K562 (cell line): ENCODE measurements around the gene PADI4. TPM values are rescaled to one million over a fixed set of nuclear protein-coding genes. Genes with fewer than 3 reads are reported as not detected.

Experiments used
- ATAC-seq: fragments of 200-7000 bp; cut with Tn5 transposase; 3 replicates; pipeline ENCODE4 v1.9.1; 2020; ENCODE audit warnings: moderate library complexity
- BruUV-seq: library from RNA; stranded (reverse); fragments of 400-500 nt; replicated peaks from 2 replicates; lab custom pipeline; 2021; lab: Mats Ljungman, UMichigan
- CTCF ChIA-PET: fragments of 300-600 bp; formaldehyde crosslinking; extraction: SDS; loops from one replicate; lab custom pipeline; 2021; ENCODE audit warnings: low intra/inter-chr PET ratio; lab: Yijun Ruan, JAX
- POLR2A ChIA-PET: fragments of 300-600, 350-650 bp; sonication (Branson Sonifier 250); formaldehyde crosslinking; extraction: SDS; loops from one replicate; lab custom pipeline; 2021; ENCODE audit warnings: antibody characterized with exemption, inconsistent platforms; lab: Yijun Ruan, JAX
- DNase-seq, 4 experiments: peaks; one replicate each; pipeline versions ENCODE4 v3.0.0 to v3.0.0-alpha.2; 2011 to 2018; ENCODE audit warnings: low spot score in 3 of 4, mixed read lengths in 3 of 4; ENCODE audit errors: extremely low read depth in 1 of 4
- FAIRE-seq: peaks from 2 replicates; lab custom pipeline; 2011; peaks lifted over from hg19 to GRCh38; lab: Jason Lieb, UNC
- H2AFZ ChIP-seq: 2 replicates; pipeline ENCODE4 v1.6.0; 2011; ENCODE audit warnings: low read depth, low read length, control low read depth, inconsistent platforms
- H3K27ac ChIP-seq: fragments of 200-600 bp; 3 replicates; pipeline ENCODE4 v1.8.0; 2011; ENCODE audit warnings: low read depth, mild to moderate bottlenecking, control low read depth, inconsistent platforms, low read length, moderate library complexity, mixed read lengths; ENCODE audit errors: extremely low read depth
- H3K27me3 ChIP-seq, 2 experiments: fragments of 300-600 bp in 1 of 2; 2 replicates in 1 of 2; 3 replicates in 1 of 2; pipeline versions ENCODE4 v1.6.0 to v1.8.0; 2011; ENCODE audit warnings: inconsistent platforms in 2 of 2, low read length in 2 of 2, mild to moderate bottlenecking in 1 of 2, mixed read lengths in 1 of 2, moderate library complexity in 1 of 2; ENCODE audit not compliant: control insufficient read depth in 2 of 2, insufficient read depth in 2 of 2
- H3K36me3 ChIP-seq: fragments of 300-600 bp; 3 replicates; pipeline ENCODE4 v1.8.0; 2011; ENCODE audit warnings: mild to moderate bottlenecking, low read length, inconsistent platforms; ENCODE audit not compliant: control insufficient read depth, insufficient read depth
- H3K4me1 ChIP-seq, 2 experiments: fragments of 200-600 bp in 1 of 2; replicated peaks in 1 of 2; 2 replicates in 1 of 2; 3 replicates in 1 of 2; pipeline versions ENCODE4 v1.5.1 to v1.8.0; 2011; ENCODE audit warnings: inconsistent platforms in 2 of 2, low read length in 2 of 2, mild to moderate bottlenecking in 1 of 2, mixed read lengths in 1 of 2, moderate library complexity in 1 of 2; ENCODE audit not compliant: control insufficient read depth in 2 of 2, insufficient read depth in 2 of 2
- H3K4me2 ChIP-seq: 2 replicates; pipeline ENCODE4 v1.6.1; 2011; ENCODE audit warnings: low read length, control low read depth, inconsistent platforms, mixed read lengths; ENCODE audit not compliant: insufficient read depth
- H3K4me3 ChIP-seq: fragments of 200-600 bp; sonication (generic), shearing (Covaris generic); 2 replicates; pipeline ENCODE4 v1.5.1; 2016; ENCODE audit warnings: control low read depth, inconsistent platforms
- H3K79me2 ChIP-seq: fragments of 200-600 bp; 3 replicates; pipeline ENCODE4 v1.8.0; 2011; ENCODE audit warnings: low read length, inconsistent platforms; ENCODE audit not compliant: control insufficient read depth, insufficient read depth
- H3K9ac ChIP-seq, 2 experiments: 2 replicates each; pipeline versions ENCODE4 v1.6.0 to v1.6.1; 2011; ENCODE audit warnings: low read depth in 2 of 2, low read length in 2 of 2, control low read depth in 1 of 2, inconsistent platforms in 1 of 2, mild to moderate bottlenecking in 1 of 2, mixed read lengths in 1 of 2; ENCODE audit not compliant: insufficient read depth in 1 of 2
- H3K9me1 ChIP-seq: one replicate; pipeline ENCODE4 v1.6.0; 2011; ENCODE audit warnings: inconsistent platforms, mild to moderate bottlenecking, low read length, moderate library complexity; ENCODE audit not compliant: control insufficient read depth, insufficient read depth
- H3K9me3 ChIP-seq: replicated peaks from 2 replicates; pipeline ENCODE4 v1.5.1; 2011; ENCODE audit warnings: low read depth, low read length, inconsistent platforms; ENCODE audit not compliant: control insufficient read depth, insufficient read depth
- H4K20me1 ChIP-seq: replicated peaks from 2 replicates; pipeline ENCODE4 v1.6.1; 2011; ENCODE audit warnings: low read length, inconsistent platforms, mixed read lengths; ENCODE audit not compliant: control insufficient read depth, insufficient read depth
- EZH2 ChIP-seq: IDR thresholded peaks from 2 replicates; pipeline ENCODE4 v1.6.1; 2012; ENCODE audit warnings: low read depth, mild to moderate bottlenecking, inconsistent platforms, low read length, borderline replicate concordance
- MAFK ChIP-seq: IDR thresholded peaks from 2 replicates; pipeline ENCODE4 v1.6.1; 2011; ENCODE audit warnings: low read length, improper control_type of control experiment
- RBM25 ChIP-seq: fragments of 200-400 bp; formaldehyde crosslinking; IDR thresholded peaks from 2 replicates; pipeline ENCODE4 v1.6.1; 2018; ENCODE audit warnings: low read length, low read depth, moderate library complexity; ENCODE audit not compliant: severe bottlenecking
- WGBS: fragments of 100-300 bp; shearing (Covaris generic); methylation state at CpG from one replicate; pipeline ENCODE4 v1.1.6; 2016; ENCODE audit warnings: low coverage, mixed read lengths; ENCODE audit not compliant: insufficient coverage; ENCODE audit errors: missing lambda C conversion rate; 5-methylcytosine and 5-hydroxymethylcytosine counted together
- in situ Hi-C: fragments of 300-500 bp; cut with MboI; formaldehyde crosslinking; loops from 4 replicates; pipeline ENCODE4 v1.15.0; 2018; ENCODE audit warnings: inconsistent platforms, mixed read lengths
- intact Hi-C: fragments of 100-400 bp; cut with micrococcal nuclease; formaldehyde crosslinking; loops from 2 replicates; pipeline ENCODE4 v1.14.2; 2022
- polyA plus RNA-seq, 8 experiments: library from polyadenylated mRNA; depleted of rRNA in 4 of 8; stranded (reverse) in 5 of 8; unstranded in 3 of 8; fragments of >200 nt; fragmentation: Nextera tagmentation in 2 of 8; fragmentation: Illumina TruSeq in 1 of 8; extraction: Ambion mirVana in 2 of 8; extraction: Trizol in 1 of 8; gene quantifications; 2 replicates each; pipeline versions ENCODE4 v1.2.1 to v1.2.3, GENCODE V29; 2011 to 2014; ENCODE audit warnings: inconsistent platforms in 1 of 8, missing spikeins in 1 of 8
- total RNA-seq, 7 experiments: library from RNA; depleted of rRNA in 6 of 7; stranded (reverse); fragments of >200 nt in 6 of 7; fragmentation: Illumina TruSeq in 2 of 7; extraction: Trizol in 2 of 7; gene quantifications; 2 replicates each; pipeline versions ENCODE4 v1.2.1 to v1.2.3, GENCODE V29; 2011 to 2021; ENCODE audit warnings: low replicate concordance in 1 of 7
- TF ChIP-seq, protein P1 (sequence below): fragments of 250-450 bp; sonication (Bioruptor Pico); IDR thresholded peaks from 2 replicates; pipeline ENCODE4 v1.5.0; 2022; ENCODE audit warnings: mild to moderate bottlenecking

PADI4 gene
- total and polyA plus RNA-seq, 9 of the 15 experiments (the other 6 are each of a cell fraction or from before 2014, with no cell fraction given) = 0.22 to 0.33 TPM; not detected in 7

DNA sequence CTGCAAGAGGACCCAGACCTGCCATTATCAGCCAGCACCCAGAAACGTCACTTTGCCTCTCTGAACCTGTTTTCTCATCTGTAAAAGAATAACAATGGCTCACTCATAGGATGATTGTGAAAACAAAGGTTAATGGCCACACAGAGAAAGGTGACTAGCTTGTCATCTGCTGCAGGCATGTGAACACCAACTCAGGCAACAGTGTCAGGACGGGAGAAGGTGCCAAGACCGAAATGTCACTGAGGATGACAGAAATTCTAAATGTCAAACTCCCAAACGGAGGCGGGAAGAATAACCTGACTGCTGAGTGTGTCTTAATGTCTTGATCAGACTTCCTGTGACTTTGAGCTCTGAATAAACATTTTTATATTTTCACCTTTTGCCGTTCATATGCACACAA, 10.3 kb downstream of the PADI4 start:
- no TSS peak for BruUV-seq
- peaks cover 11% of the 10 kb centered on the region; the same call in 1 of the 2 replicates for H4K20me1 ChIP-seq
- no peaks in the 10 kb centered on the region for H3K79me2 ChIP-seq
- peaks cover 27 to 60% of the 10 kb centered on the region in 2 experiments; a peak in 4 of 5 replicates for H3K27me3 ChIP-seq
- WGBS = 0% methylated on average over 6 of the region's 6 CpGs
- CTCF ChIA-PET = no interaction called here
- in situ Hi-C loops = no loop called here
- FAIRE-seq (peak; percentile 23), DNase-seq (no peak), ATAC-seq (no peak)
- no peak overlapping the region for H3K4me3 ChIP-seq
- POLR2A ChIA-PET = no interaction called here
- no peaks in the 10 kb centered on the region for H3K9me1 ChIP-seq
- TF ChIP-seq EZH2 (peak; percentile 69; the same call in 1 of the 2 replicates), MAFK (no peak)
- H3K9me3 ChIP-seq = no peaks in the 10 kb centered on the region; the same call in 1 of the 2 replicates
- H3K4me1 ChIP-seq = no peaks in the 10 kb centered on the region
- intact Hi-C loops = no loop called here
- no peak overlapping the region for H2AFZ ChIP-seq
- H3K27ac ChIP-seq = no peak overlapping the region
- no peak overlapping the region for H3K4me2 ChIP-seq
- no peak overlapping the region for H3K9ac ChIP-seq
- no peaks in the 10 kb centered on the region for H3K36me3 ChIP-seq

DNA sequence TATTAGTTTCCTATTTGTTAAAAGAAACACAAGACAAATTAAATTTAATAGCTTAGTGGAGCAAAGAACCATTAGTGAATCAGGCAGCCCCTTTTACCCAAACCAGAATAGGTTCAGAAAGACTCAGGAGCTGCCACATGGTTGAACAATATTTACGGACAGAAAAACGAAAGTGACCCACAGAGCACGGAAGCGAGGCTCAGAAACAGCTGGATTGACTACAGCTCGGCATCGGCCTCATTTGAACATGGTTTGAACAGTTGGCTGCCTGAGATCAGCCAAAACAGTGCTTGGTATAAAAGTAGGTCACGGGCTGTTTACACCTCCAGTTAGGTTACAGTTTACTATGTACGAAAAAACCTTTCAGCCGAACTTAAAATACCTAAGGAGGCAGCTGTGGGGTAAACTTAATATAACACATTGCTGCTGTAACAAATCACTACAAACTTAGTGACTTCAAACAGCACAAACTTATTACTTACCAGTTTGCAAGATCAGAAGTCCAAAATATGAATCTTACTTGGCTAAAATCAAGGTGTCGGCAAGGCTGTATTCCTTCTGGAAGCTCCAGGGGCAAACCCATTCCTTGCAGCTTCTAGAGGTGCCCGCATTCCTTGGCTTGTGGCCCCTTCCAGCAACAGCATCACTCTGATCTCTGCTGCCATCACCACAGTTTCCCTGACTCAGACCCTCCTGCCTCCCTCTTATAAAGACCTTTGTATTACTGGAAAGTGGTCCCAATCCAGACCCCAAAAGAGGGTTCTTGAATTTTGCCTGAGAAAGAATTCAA, 11.8 kb downstream of the PADI4 start:
- H3K4me2 ChIP-seq = peak overlapping the region; percentile 45; the same call in 1 of the 2 replicates

More for the DNA sequence above, 11.8 kb downstream of the PADI4 start:
- peak; percentile 49 for FAIRE-seq
- peaks cover 20 to 47% of the 10 kb centered on the region in 2 experiments; a peak in 4 of 5 replicates for H3K27me3 ChIP-seq
- no peaks in the 10 kb centered on the region for H3K4me1 ChIP-seq
- CTCF ChIA-PET = no interaction called here
- in situ Hi-C loops (no loop called here), intact Hi-C loops (no loop called here)
- no peak overlapping the region for H3K27ac ChIP-seq
- POLR2A ChIA-PET = no interaction called here
- no peaks in the 10 kb centered on the region for H3K79me2 ChIP-seq
- H3K36me3 ChIP-seq = no peaks in the 10 kb centered on the region
- H2AFZ ChIP-seq = no peak overlapping the region
- H3K9me3 ChIP-seq = no peaks in the 10 kb centered on the region; the same call in 1 of the 2 replicates
- ATAC-seq = peak; percentile 32; the same call in 1 of the 3 replicates
- no peak overlapping the region for H3K4me3 ChIP-seq
- no TSS peak for BruUV-seq
- no peak overlapping the region; a peak in 1 of 4 replicates for H3K9ac ChIP-seq
- 4% methylated on average over 11 of the region's 11 CpGs for WGBS
- H4K20me1 ChIP-seq = no peaks in the 10 kb centered on the region; the same call in 1 of the 2 replicates
- TF ChIP-seq, protein P1, sequence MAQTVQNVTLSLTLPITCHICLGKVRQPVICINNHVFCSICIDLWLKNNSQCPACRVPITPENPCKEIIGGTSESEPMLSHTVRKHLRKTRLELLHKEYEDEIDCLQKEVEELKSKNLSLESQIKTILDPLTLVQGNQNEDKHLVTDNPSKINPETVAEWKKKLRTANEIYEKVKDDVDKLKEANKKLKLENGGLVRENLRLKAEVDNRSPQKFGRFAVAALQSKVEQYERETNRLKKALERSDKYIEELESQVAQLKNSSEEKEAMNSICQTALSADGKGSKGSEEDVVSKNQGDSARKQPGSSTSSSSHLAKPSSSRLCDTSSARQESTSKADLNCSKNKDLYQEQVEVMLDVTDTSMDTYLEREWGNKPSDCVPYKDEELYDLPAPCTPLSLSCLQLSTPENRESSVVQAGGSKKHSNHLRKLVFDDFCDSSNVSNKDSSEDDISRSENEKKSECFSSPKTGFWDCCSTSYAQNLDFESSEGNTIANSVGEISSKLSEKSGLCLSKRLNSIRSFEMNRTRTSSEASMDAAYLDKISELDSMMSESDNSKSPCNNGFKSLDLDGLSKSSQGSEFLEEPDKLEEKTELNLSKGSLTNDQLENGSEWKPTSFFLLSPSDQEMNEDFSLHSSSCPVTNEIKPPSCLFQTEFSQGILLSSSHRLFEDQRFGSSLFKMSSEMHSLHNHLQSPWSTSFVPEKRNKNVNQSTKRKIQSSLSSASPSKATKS = no peak
- TF ChIP-seq RBM25 = peak; percentile 66
- H3K9me1 ChIP-seq = no peaks in the 10 kb centered on the region
- DNase-seq = no peak
